Lung microvascular endothelial cell (primary cell): ENCODE data around the gene STAM. TPM values are rescaled to one million over a fixed set of nuclear protein-coding genes. Genes with fewer than 3 reads are reported as not detected.
"Not testable (repeated sequence)": the region's sequence is repeated elsewhere in the genome, so short reads cannot be mapped to it uniquely, and the experiment has no call there.

Source experiments
- DNase-seq, 2 donors: peaks; one replicate each; pipeline versions ENCODE4 v3.0.0 to v3.0.0-alpha.2; 2010; ENCODE audit warnings: low read depth in 2 of 2
- total RNA-seq: library from RNA; depleted of rRNA; stranded (reverse); fragments of >200 nt; gene quantifications from 2 replicates; pipeline ENCODE4 v1.2.1, GENCODE V29; 2014

STAM gene
- total RNA-seq: 7.6 and 10.1 TPM in 2 replicates

GRCh38 chr10:17643755-17644484 lies at the start of gene STAM:
Gene STAM (plus strand): TSS chr10:17644151. CDS start chr10:17644340, 189 bp downstream.
- DNase-seq: peak; percentile 92 to 96

- no peak for DNase-seq
Measured at GRCh38 chr10:17597386-17597785, 46.6 kb upstream of the STAM start.

- DNase-seq: peak; percentile 64 to 68
Measured at GRCh38 chr10:17599089-17599488, 44.9 kb upstream of the STAM start.

GRCh38 chr10:17605936-17606335 lies 38.0 kb upstream of the STAM start:
- DNase-seq: no peak

GRCh38 chr10:17606547-17607040 lies 37.4 kb upstream of the STAM start:
- DNase-seq: no peak

- DNase-seq: no peak
Measured at GRCh38 chr10:17607060-17607459, 36.9 kb upstream of the STAM start.

- peak; percentile 69 to 81 for DNase-seq
Measured at GRCh38 chr10:17607603-17608332, 36.2 kb upstream of the STAM start.

- no peak for DNase-seq
Measured at GRCh38 chr10:17609523-17610079, 34.4 kb upstream of the STAM start.

- peak; percentile 61 to 63 for DNase-seq
Measured at GRCh38 chr10:17616403-17617030, 27.4 kb upstream of the STAM start.

GRCh38 chr10:17617031-17617911 lies 26.7 kb upstream of the STAM start, which contains the start of gene HACD1:
Gene HACD1 (minus strand): TSS chr10:17617374. CDS start chr10:17617339, 35 bp downstream.
- DNase-seq: peak; percentile 58 to 62

- no peak for DNase-seq
Measured at GRCh38 chr10:17622061-17622460, 21.9 kb upstream of the STAM start.

- no peak for DNase-seq
Measured at GRCh38 chr10:17624996-17625395, 19.0 kb upstream of the STAM start.

- DNase-seq: no peak
Measured at GRCh38 chr10:17626656-17627055, 17.3 kb upstream of the STAM start.

GRCh38 chr10:17632590-17632989 lies 11.4 kb upstream of the STAM start:
- not testable (repeated sequence) for DNase-seq

GRCh38 chr10:17633353-17633752 lies 10.6 kb upstream of the STAM start:
- no peak for DNase-seq

- no peak for DNase-seq
Measured at GRCh38 chr10:17637869-17638268, 6.1 kb upstream of the STAM start.

GRCh38 chr10:17640331-17640816 lies 3.6 kb upstream of the STAM start:
- no peak for DNase-seq

GRCh38 chr10:17643339-17643754 lies 604 bp upstream of the STAM start:
- peak in 1 of 2 donors; percentile 87 for DNase-seq

- peak in 1 of 2 donors; percentile 55 for DNase-seq
Measured at GRCh38 chr10:17644485-17644943, 563 bp downstream of the STAM start.

- DNase-seq: peak; percentile 5 to 62
Measured at GRCh38 chr10:17645621-17646345, 1.8 kb downstream of the STAM start.
